ENCODE measurements around the gene EFNA5.

DNA sequence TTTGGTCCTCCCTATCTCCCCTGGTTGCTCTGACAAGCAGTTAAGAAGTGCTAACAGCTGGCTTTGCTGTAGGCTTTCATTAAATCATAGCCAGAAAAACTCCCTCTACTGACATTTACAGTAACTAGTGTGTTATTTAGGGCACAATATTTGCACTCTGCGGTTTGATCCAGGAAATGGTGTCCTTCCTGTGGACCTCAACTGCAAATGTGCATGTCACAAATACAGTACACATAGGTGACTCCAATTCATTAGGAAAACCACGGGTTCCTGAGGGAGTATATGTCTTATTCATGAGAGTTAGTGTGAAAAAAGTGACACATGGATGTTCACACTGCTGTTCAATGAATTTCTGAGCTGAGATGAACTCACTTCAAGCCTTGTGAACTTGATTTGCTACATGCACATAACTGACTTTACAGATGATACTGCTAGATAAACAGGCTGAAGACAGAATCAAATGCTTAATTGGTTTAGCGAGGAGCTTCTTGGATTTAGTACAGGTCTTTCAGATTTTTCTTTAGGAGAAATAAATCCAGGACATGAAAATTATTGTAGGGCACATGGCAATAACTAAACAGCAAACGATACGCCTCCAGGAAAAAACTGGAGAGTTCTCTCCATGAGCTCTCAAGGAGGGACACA, 281.5 kb downstream of the EFNA5 start:
- TF ChIP-seq, protein P1, sequence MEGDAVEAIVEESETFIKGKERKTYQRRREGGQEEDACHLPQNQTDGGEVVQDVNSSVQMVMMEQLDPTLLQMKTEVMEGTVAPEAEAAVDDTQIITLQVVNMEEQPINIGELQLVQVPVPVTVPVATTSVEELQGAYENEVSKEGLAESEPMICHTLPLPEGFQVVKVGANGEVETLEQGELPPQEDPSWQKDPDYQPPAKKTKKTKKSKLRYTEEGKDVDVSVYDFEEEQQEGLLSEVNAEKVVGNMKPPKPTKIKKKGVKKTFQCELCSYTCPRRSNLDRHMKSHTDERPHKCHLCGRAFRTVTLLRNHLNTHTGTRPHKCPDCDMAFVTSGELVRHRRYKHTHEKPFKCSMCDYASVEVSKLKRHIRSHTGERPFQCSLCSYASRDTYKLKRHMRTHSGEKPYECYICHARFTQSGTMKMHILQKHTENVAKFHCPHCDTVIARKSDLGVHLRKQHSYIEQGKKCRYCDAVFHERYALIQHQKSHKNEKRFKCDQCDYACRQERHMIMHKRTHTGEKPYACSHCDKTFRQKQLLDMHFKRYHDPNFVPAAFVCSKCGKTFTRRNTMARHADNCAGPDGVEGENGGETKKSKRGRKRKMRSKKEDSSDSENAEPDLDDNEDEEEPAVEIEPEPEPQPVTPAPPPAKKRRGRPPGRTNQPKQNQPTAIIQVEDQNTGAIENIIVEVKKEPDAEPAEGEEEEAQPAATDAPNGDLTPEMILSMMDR (IDR thresholded peaks at IDR 0.05): peak; percentile 28
- TF ChIP-seq POLR2AphosphoS5 (IDR thresholded peaks at IDR 0.05; ENCODE audit: low read depth, low read length) (0 out of 2 replicates have a peak, but pooled peaks have one; percentile 48), SIN3A (IDR thresholded peaks at IDR 0.05; ENCODE audit: borderline replicate concordance, low read depth, low read length) (peak; percentile 53; the same call in 1 of the 2 replicates), EZH2phosphoT487 (IDR thresholded peaks at IDR 0.05; ENCODE audit: borderline replicate concordance, low read depth) (no peak), MXI1 (IDR thresholded peaks at IDR 0.05; ENCODE audit: low read depth, low read length) (no peak), RAD21 (IDR thresholded peaks at IDR 0.05; ENCODE audit: low read length) (peak; percentile 35), EP300 (IDR thresholded peaks at IDR 0.05; ENCODE audit: borderline replicate concordance in 1 of 2, low read depth in 1 of 2, low read length in 1 of 2) (peak in 1 of 2 experiments; percentile 77; a peak in 2 of 4 replicates), JUND (IDR thresholded peaks at IDR 0.05) (peak; percentile 17; the same call in 1 of the 2 replicates), RFX5 (IDR thresholded peaks at IDR 0.05; ENCODE audit: low read length) (no peak), FOXM1 (IDR thresholded peaks at IDR 0.05; ENCODE audit: low read depth) (0 out of 2 replicates have a peak, but pooled peaks have one; percentile 27)
- TF ChIP-seq, protein P2, sequence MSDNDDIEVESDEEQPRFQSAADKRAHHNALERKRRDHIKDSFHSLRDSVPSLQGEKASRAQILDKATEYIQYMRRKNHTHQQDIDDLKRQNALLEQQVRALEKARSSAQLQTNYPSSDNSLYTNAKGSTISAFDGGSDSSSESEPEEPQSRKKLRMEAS (IDR thresholded peaks at IDR 0.05; ENCODE audit: low read depth): no peak
- TF ChIP-seq, protein P3, sequence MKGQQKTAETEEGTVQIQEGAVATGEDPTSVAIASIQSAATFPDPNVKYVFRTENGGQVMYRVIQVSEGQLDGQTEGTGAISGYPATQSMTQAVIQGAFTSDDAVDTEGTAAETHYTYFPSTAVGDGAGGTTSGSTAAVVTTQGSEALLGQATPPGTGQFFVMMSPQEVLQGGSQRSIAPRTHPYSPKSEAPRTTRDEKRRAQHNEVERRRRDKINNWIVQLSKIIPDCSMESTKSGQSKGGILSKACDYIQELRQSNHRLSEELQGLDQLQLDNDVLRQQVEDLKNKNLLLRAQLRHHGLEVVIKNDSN (IDR thresholded peaks at IDR 0.05; ENCODE audit: borderline replicate concordance, low read depth): no peak

Measured in SK-N-SH (cell line).